Activated CD4-positive, alpha-beta memory T cell treated with anti-CD3 and anti-CD28 coated beads for 36 hours (primary cell): Measurements from ENCODE around the gene UCN2. TPM values are rescaled to one million over a fixed set of nuclear protein-coding genes. Genes with fewer than 3 reads are reported as not detected.

Experiments
- CTCF ChIA-PET: fragments of 350-600 bp; sonication (Branson Sonifier 250); formaldehyde crosslinking; loops from one replicate; lab custom pipeline; 2021; ENCODE audit warnings: antibody characterized with exemption, inconsistent platforms; lab: Charles Lee
- POLR2A ChIA-PET: fragments of 350-600 bp; sonication (Branson Sonifier 250); formaldehyde crosslinking; loops from one replicate; lab custom pipeline; 2021; ENCODE audit warnings: antibody characterized with exemption; lab: Charles Lee
- DNase-seq: peaks from one replicate; pipeline ENCODE4 v3.0.0-alpha.2; 2020
- H3K27ac Mint-ChIP-seq: one replicate; pipeline ENCODE4 v1.8.0; 2021; ENCODE audit warnings: mixed read lengths
- H3K27me3 Mint-ChIP-seq: one replicate; pipeline ENCODE4 v1.8.0; 2021; ENCODE audit warnings: mixed read lengths
- H3K36me3 Mint-ChIP-seq: one replicate; pipeline ENCODE4 v1.8.0; 2021; ENCODE audit warnings: mixed read lengths
- H3K4me1 Mint-ChIP-seq: one replicate; pipeline ENCODE4 v1.8.0; 2021; ENCODE audit warnings: low read depth, mixed read lengths
- H3K4me3 Mint-ChIP-seq: one replicate; pipeline ENCODE4 v1.8.0; 2021; ENCODE audit warnings: mild to moderate bottlenecking, mixed read lengths
- H3K9me3 Mint-ChIP-seq: one replicate; pipeline ENCODE4 v1.8.0; 2021; ENCODE audit warnings: mixed read lengths
- intact Hi-C: fragments of 100-400 bp; cut with micrococcal nuclease; formaldehyde crosslinking; loops from one replicate; pipeline ENCODE4 v1.15.1; 2023
- total RNA-seq, 2 experiments: library from RNA; stranded (reverse); gene quantifications; one replicate each; pipeline ENCODE4 v1.2.3, GENCODE V29; 2021

UCN2 gene
- total RNA-seq, 2 experiments from 2014 or later: not detected

DNA sequence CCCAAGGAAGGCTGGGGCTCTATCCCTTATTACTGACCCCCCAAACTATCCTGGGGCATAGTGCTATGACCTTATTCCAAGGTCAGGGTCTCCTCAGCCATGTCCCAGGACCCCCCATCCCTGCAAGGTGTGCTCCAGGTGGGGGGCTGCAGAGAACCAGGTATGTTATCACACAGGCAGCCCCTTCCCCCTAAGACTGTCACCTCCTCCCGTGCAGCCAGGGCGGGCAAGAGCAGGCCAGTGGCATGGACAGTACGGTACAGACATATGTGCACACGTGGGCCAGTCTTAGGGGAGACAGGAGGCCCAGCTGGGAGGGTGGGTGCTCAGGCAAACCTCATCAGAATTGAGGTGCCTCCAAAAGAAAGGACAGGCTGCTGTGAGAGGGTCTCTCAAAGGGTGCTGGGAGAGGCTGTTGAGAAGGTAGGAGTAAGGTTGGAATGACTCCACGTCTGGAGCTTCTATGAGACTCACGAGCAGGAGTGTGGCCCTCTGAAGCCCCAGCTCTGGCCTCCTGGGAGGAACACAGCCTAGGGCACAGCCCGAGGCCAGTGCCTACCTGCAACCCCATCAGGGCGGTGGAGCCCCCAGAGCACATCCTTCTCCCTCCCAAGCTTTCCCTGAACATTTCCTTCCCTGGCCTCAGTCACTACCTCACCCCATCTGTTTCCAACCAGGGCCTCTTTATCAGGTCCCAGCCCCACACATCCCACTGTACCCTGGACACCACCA lies 33.3 kb upstream of the UCN2 start:
- H3K4me1 Mint-ChIP-seq: peaks cover 5% of the 10 kb centered on the region
- peaks cover 15% of the 10 kb centered on the region for H3K36me3 Mint-ChIP-seq
- intact Hi-C loops: no loop called here
- no peak overlapping the region for H3K27ac Mint-ChIP-seq
- ChIA-PET POLR2A (interaction anchor here (1.3 kb wide), 1 partner anchor 13 kb away, joined by 3 read pairs; the partner anchor contains the start of gene UQCRC1), CTCF (interaction anchor here (1.3 kb wide), 2 partner anchors 38 to 39 kb away, joined by 3 to 5 read pairs; partner anchors contain the start of gene SLC26A6)
- no peak for DNase-seq
- no peaks in the 10 kb centered on the region for H3K9me3 Mint-ChIP-seq
- H3K4me3 Mint-ChIP-seq: no peak overlapping the region
- peaks cover 19% of the 10 kb centered on the region for H3K27me3 Mint-ChIP-seq

DNA sequence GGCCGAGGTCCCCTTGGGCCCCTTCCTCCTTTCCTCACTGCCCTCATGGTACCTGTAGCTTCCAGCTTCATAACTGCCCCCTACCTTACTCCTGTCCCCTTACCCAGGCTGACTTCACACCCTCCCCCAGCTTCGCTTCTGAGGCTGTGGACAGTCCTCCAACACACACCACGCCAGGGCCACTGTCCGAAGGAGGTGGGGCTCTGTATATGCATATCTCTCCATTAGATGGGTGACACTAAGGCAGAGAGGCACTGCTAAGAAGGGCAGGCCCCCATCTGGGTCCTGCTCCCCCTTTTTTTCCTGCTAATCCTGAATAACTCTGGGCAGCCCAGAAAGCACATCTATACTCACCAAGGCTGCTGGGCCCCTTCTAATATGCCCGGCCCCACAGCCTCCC lies 32.6 kb upstream of the UCN2 start:
- Mint-ChIP-seq H3K36me3 (peaks cover 15% of the 10 kb centered on the region), H3K27me3 (peaks cover 20% of the 10 kb centered on the region), H3K9me3 (no peaks in the 10 kb centered on the region), H3K4me3 (no peak overlapping the region), H3K27ac (no peak overlapping the region), H3K4me1 (peaks cover 5% of the 10 kb centered on the region)
- no peak for DNase-seq
- intact Hi-C loops: no loop called here
- POLR2A ChIA-PET: no interaction called here
- CTCF ChIA-PET: interaction anchor here (1.3 kb wide), 1 partner anchor 40 kb away, joined by 3 read pairs; the partner anchor contains the start of gene SLC26A6

DNA sequence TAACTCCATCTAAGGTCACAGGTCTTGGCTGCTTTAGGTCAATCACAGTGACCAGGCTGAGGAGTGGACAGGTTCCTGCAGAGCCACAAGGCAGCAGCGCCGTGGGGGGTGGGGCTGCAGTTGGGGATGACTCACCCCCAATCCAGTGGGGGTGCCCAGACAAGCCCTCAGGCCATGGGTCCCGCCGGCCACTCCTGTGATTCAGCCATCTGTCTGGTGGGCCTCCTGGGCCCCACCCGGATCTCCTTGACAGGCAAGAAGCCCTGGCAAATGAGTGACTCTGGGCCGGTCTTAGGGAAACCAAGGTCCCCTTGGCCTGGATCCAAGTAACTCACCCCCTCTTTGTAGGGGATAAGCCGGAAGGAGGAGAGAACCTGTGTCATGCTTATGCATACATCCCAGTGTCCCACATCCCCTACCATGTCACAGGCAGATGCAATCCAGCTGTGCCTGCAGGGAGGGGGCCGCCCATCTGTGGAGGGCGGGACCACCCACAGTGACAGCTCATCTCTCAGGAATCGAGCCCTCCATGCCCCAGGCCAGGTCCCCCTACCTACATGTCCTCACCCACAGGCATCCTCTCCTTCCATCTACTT lies 32.0 kb upstream of the UCN2 start:
- Mint-ChIP-seq H3K4me1 (peaks cover 5% of the 10 kb centered on the region), H3K27ac (no peak overlapping the region), H3K27me3 (peaks cover 24% of the 10 kb centered on the region), H3K36me3 (peaks cover 12% of the 10 kb centered on the region), H3K4me3 (no peak overlapping the region), H3K9me3 (no peaks in the 10 kb centered on the region)
- no peak for DNase-seq
- ChIA-PET CTCF (no interaction called here), POLR2A (no interaction called here)
- intact Hi-C loops: no loop called here

DNA sequence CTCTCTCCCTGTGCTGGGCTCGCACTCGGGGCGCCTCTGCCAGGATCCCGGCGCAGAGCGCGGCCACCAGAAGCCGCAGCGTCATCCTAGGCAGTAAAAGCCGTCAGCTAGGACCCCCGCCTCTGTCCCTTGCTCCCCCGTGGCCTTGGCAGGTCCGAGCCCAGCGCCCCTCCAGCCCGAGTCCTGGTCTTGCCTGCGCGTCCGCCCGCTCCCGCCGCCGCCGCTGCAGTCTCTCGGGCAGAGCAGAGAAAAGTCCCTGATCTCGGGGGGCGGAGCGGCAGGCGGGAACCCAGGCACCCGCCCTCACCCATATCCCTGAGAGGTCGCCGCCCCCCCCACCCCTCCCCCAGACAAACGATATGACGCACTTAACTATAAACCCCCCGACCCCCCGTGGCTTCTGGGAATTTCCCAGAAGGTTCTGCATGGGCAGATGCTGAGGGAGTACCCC lies 31.5 kb upstream of the UCN2 start, which contains the start of gene COL7A1:
TSS of gene COL7A1 (minus strand) at position 255 of the 451 bp plus-strand sequence. CDS start at position 85, 170 bp downstream.
- POLR2A ChIA-PET: no interaction called here
- peaks cover 24% of the 10 kb centered on the region for H3K27me3 Mint-ChIP-seq
- H3K4me3 Mint-ChIP-seq: no peak within 1 kb of the TSS
- peaks cover 6% of the 10 kb centered on the region for H3K36me3 Mint-ChIP-seq
- no peaks in the 10 kb centered on the region for H3K9me3 Mint-ChIP-seq
- intact Hi-C loops: no loop called here
- H3K4me1 Mint-ChIP-seq: peaks cover 5% of the 10 kb centered on the region
- H3K27ac Mint-ChIP-seq: no peak within 1 kb of the TSS
- DNase-seq: no peak
- CTCF ChIA-PET: no interaction called here

DNA sequence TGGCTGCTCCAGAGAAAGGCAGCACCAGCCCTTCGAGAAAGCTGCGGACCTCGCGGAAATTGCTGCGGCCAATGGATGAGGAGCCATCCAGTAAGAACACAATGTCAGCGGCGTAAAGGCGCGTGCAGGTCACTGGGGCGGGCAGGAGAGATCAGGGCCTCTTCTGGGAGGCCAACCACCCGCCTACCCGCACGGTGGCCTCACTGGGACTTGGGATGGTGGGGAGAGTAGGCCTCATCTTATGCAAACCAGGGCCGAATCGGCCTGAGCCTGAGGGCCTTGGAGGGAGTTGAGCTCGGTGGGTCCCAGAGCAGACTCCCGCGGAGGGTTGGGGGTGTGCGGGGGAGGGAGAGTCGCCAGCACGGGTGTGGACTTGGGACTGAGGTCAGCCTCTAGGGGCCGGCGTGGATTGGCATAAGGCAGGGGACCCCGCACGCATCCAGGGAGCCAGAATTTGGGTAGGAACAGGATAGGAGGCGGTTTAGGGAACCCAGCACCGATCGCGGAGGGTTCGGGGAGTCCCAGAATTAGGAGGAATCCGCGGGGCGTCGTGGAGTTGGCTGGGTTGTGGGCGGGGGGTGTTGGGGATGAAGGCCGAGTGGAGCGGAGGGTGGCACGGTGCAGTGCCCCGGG lies 31.0 kb upstream of the UCN2 start:
- ChIA-PET POLR2A (no interaction called here), CTCF (no interaction called here)
- Mint-ChIP-seq H3K4me3 (no peak overlapping the region), H3K9me3 (no peaks in the 10 kb centered on the region), H3K4me1 (peaks cover 5% of the 10 kb centered on the region), H3K27me3 (peaks cover 29% of the 10 kb centered on the region), H3K36me3 (peaks cover 5% of the 10 kb centered on the region), H3K27ac (no peak overlapping the region)
- intact Hi-C loops: no loop called here
- DNase-seq: no peak

DNA sequence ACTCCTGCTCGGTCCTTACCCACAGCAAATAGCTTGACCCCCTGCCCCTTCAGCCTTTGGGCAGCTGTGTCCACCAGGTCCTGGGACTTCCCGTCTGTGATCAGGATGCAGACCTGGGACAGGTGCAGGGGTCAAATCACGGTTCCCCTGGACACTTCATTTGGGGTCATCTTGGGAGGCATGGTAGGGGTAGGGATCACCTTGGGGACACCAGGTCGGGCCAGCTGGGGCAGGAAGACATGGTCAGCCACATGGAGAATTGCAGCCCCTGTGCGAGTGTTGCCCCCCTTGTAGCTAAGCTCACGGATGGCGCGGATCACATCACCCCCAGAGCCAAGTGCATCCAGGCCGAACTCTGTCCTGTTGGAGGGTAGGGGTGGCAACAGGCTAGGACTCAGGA lies 29.8 kb upstream of the UCN2 start:
- H3K4me3 Mint-ChIP-seq: no peak overlapping the region
- no peaks in the 10 kb centered on the region for H3K36me3 Mint-ChIP-seq
- no peaks in the 10 kb centered on the region for H3K9me3 Mint-ChIP-seq
- H3K27me3 Mint-ChIP-seq: peaks cover 36% of the 10 kb centered on the region
- no peak for DNase-seq
- POLR2A ChIA-PET: no interaction called here
- no peak overlapping the region for H3K27ac Mint-ChIP-seq
- CTCF ChIA-PET: no interaction called here
- H3K4me1 Mint-ChIP-seq: peaks cover 5% of the 10 kb centered on the region
- intact Hi-C loops: no loop called here

DNA sequence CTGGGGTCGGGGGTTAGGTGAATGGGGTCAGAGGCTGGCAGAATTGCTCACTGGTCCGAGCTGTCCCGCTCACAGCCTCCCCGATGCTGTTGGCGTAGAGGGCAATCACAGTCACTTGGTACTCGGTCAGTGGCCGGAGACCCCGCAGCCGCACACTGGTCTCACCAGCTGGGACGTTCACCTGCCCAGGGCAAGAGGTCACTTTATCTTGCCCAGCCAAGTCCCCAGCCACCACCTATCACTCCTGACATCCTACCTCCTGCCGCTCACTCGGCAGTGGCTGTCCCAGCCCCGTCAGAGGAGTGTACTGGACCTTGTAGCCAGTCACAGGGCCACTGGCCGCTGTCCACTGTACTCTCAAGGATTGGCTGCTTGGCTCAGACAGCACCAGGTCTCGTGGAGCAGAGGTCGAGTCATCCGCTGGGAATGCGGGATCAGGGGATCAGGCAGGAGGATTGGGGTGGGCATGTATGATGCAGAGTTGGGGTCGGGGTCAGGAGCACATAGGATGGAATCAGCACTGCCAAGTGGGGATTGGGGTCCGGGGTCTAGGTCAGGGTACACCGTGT lies 29.0 kb upstream of the UCN2 start:
- ChIA-PET POLR2A (no interaction called here), CTCF (no interaction called here)
- Mint-ChIP-seq H3K9me3 (no peaks in the 10 kb centered on the region), H3K27ac (no peak overlapping the region), H3K27me3 (peaks cover 36% of the 10 kb centered on the region), H3K4me3 (no peak overlapping the region), H3K36me3 (no peaks in the 10 kb centered on the region), H3K4me1 (peaks cover 5% of the 10 kb centered on the region)
- intact Hi-C loops: no loop called here
- DNase-seq: no peak

DNA sequence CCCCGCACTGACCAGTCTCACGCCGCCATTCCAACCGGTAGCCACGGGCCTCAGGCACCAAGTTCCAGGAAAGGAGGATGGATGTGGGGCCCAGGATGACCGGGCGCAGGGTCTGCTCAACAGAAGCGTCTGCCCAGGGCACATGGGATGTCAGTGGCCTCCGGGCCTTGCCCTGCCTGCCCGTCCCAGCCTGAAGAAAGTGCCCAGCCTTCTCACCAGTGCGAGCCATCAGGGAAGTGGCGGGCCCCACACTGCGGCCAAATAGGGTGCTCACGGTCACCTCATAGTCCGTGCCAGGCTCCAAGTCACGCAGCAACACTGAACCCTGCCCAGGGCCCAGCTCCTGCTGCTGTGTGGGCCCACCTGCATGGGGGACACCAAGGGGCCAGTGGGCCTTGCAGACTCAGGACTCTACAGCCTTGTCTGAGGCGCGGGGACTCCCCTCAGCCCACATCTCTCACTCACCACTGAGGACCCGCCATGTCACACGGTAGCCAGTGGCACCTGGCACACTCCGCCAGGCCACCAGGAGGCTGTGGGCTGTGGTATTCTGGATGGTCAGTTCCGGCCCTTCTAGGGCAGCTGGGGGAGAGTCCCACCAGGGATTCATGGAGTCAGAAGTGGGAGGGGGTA lies 28.4 kb upstream of the UCN2 start:
- CTCF ChIA-PET: no interaction called here
- intact Hi-C loops: no loop called here
- DNase-seq: no peak
- no peaks in the 10 kb centered on the region for H3K9me3 Mint-ChIP-seq
- peaks cover 36% of the 10 kb centered on the region for H3K27me3 Mint-ChIP-seq
- peaks cover 5% of the 10 kb centered on the region for H3K4me1 Mint-ChIP-seq
- H3K4me3 Mint-ChIP-seq: no peak overlapping the region
- POLR2A ChIA-PET: no interaction called here
- no peak overlapping the region for H3K27ac Mint-ChIP-seq
- H3K36me3 Mint-ChIP-seq: no peaks in the 10 kb centered on the region

DNA sequence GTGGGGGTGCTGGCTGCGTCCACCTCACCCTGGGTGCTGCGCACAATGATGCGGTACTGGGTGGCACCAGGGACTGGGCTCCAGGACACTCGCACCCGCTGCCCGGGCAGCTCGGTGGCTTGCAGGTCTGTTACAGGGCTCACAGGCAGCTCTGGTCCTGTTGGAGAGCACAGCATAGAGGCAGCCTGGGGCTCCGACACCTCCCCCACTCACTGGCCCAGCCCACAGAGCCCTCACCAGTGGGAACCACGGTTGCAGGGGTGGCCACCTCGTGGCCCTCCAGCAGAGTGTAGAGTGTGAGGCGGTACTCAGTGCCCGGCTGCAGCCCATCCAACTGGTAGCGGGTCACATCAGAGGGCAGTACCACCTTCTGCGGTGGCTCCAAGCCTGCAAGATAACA lies 27.9 kb upstream of the UCN2 start:
- Mint-ChIP-seq H3K36me3 (no peaks in the 10 kb centered on the region), H3K4me3 (no peak overlapping the region), H3K4me1 (peaks cover 5% of the 10 kb centered on the region), H3K27me3 (peaks cover 38% of the 10 kb centered on the region), H3K9me3 (no peaks in the 10 kb centered on the region), H3K27ac (no peak overlapping the region)
- ChIA-PET POLR2A (no interaction called here), CTCF (no interaction called here)
- intact Hi-C loops: no loop called here
- DNase-seq: no peak

DNA sequence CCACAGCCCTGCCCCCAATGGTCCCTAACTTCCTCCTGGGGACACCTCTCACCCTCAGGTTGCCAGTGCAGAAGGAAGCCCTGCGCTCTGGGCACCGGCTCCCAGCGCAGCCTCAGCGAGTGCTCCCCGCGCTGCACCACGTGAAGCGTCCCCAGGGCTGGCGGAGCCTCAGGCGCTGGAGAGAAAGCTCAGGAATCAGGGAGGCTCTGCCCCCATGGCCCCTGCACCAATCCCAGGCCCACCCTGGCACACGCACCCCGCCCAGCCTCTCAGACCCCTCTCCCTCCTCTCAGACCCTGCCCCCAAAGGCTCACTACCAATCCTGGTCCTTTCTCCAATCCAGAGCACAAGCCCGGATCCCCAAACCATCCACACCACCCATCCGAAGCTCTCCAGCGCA lies 24.6 kb upstream of the UCN2 start:
- no peak overlapping the region for H3K4me3 Mint-ChIP-seq
- H3K4me1 Mint-ChIP-seq: no peaks in the 10 kb centered on the region
- H3K27me3 Mint-ChIP-seq: peaks cover 28% of the 10 kb centered on the region
- no peaks in the 10 kb centered on the region for H3K9me3 Mint-ChIP-seq
- ChIA-PET POLR2A (no interaction called here), CTCF (interaction anchor here (1.1 kb wide), 1 partner anchor 39 kb away, joined by 3 read pairs; no protein-coding TSS in a partner anchor)
- DNase-seq: no peak
- intact Hi-C loops: no loop called here
- H3K27ac Mint-ChIP-seq: no peak overlapping the region
- H3K36me3 Mint-ChIP-seq: no peaks in the 10 kb centered on the region

DNA sequence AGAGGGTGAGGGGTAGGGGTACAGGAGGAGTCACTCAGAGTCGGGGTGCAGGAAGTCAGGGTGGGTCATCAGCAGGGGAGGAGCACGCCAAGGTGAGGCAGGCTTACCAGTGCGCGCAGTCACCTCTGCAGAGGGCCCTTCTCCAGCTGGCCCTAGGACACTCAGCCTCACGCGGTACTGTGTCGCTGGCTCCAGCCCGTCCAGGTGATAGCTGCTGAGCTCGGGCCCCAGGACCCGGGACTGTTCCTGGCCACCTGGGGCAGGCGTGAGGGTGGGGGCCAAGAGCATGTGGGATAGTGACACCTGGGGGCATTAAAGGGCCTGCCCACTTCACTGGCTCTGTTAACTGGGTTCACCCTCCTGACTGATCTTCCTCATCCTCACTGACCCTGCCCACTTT lies 24.1 kb upstream of the UCN2 start:
- Mint-ChIP-seq H3K4me3 (no peak overlapping the region), H3K9me3 (no peaks in the 10 kb centered on the region), H3K36me3 (no peaks in the 10 kb centered on the region), H3K27me3 (peaks cover 22% of the 10 kb centered on the region), H3K27ac (no peak overlapping the region), H3K4me1 (no peaks in the 10 kb centered on the region)
- DNase-seq: no peak
- ChIA-PET CTCF (no interaction called here), POLR2A (no interaction called here)
- intact Hi-C loops: no loop called here

DNA sequence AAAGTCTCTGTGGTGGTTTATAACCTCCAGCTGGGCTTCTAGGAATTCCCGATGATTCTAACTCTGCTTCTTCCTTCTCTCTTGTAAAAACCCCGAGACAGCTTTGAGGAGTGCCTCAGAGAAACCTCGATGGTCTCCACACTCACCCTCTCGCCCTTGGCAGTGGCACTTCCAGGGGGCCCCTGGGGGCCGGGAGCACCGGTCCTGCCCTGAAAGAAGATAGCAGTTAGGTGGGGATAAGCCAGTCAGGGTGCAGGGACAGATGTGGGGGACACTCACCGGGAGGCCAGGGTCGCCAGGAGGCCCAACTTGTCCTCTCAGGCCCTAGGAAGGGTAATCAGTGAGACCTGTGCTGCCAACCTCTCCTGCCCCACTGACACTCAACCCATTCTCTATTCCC lies 21.8 kb upstream of the UCN2 start:
- H3K4me3 Mint-ChIP-seq: no peak overlapping the region
- no peaks in the 10 kb centered on the region for H3K4me1 Mint-ChIP-seq
- POLR2A ChIA-PET: no interaction called here

More for the DNA sequence above, 21.8 kb upstream of the UCN2 start:
- peaks cover 14% of the 10 kb centered on the region for H3K27me3 Mint-ChIP-seq
- H3K36me3 Mint-ChIP-seq: no peaks in the 10 kb centered on the region
- no peak overlapping the region for H3K27ac Mint-ChIP-seq
- intact Hi-C loops: no loop called here
- CTCF ChIA-PET: no interaction called here
- DNase-seq: no peak
- H3K9me3 Mint-ChIP-seq: no peaks in the 10 kb centered on the region
